ENCODE results near the gene UBA6.
A peak's percentile ranks its signal among the peaks of the same experiment; 100 is the strongest.
"Not testable (repeated sequence)": the region's sequence is repeated elsewhere in the genome, so short reads cannot be mapped to it uniquely, and the experiment has no call there.

UBA6 gene

GRCh38 chr4:67700738-67701516, at the start of gene UBA6:
TSS of gene UBA6 (minus strand) at chr4:67701155. CDS start at chr4:67701119, 36 bp downstream.
- DNase-seq: peak; percentile 97

GRCh38 chr4:67750691-67751090, 49.7 kb upstream of the UBA6 start:
- no peak for DNase-seq

- no peak for DNase-seq
These were observed 48.3 kb upstream of the UBA6 start for GRCh38 chr4:67749286-67749685.

- peak; percentile 43 for DNase-seq
These were observed 46.0 kb upstream of the UBA6 start for GRCh38 chr4:67746797-67747495.

GRCh38 chr4:67744561-67745283, 43.8 kb upstream of the UBA6 start:
- no peak for DNase-seq

- peak; percentile 21 for DNase-seq
These were observed 42.2 kb upstream of the UBA6 start for GRCh38 chr4:67743194-67743593.

- no peak for DNase-seq
These were observed 35.3 kb upstream of the UBA6 start for GRCh38 chr4:67736262-67736661.

GRCh38 chr4:67735325-67735724, 34.4 kb upstream of the UBA6 start:
- DNase-seq: no peak

- DNase-seq: not testable (repeated sequence)
These were observed 29.6 kb upstream of the UBA6 start for GRCh38 chr4:67730511-67730910.

- peak; percentile 22 for DNase-seq
These were observed 26.3 kb upstream of the UBA6 start for GRCh38 chr4:67727124-67727850.

- DNase-seq: no peak
These were observed 25.0 kb upstream of the UBA6 start for GRCh38 chr4:67725981-67726380.

GRCh38 chr4:67725132-67725531, 24.2 kb upstream of the UBA6 start:
- DNase-seq: no peak

- no peak for DNase-seq
These were observed 23.0 kb upstream of the UBA6 start for GRCh38 chr4:67723949-67724348.

GRCh38 chr4:67723341-67723740, 22.4 kb upstream of the UBA6 start:
- no peak for DNase-seq

GRCh38 chr4:67721770-67722597, 21.0 kb upstream of the UBA6 start:
- no peak for DNase-seq

- no peak for DNase-seq
These were observed 20.4 kb upstream of the UBA6 start for GRCh38 chr4:67721315-67721769.

GRCh38 chr4:67719953-67720617, 19.1 kb upstream of the UBA6 start:
- DNase-seq: no peak

GRCh38 chr4:67718848-67719247, 17.9 kb upstream of the UBA6 start:
- DNase-seq: no peak

GRCh38 chr4:67717586-67717985, 16.6 kb upstream of the UBA6 start:
- no peak for DNase-seq

- DNase-seq: no peak
These were observed 14.0 kb upstream of the UBA6 start for GRCh38 chr4:67714955-67715354.

GRCh38 chr4:67714248-67714583, 13.3 kb upstream of the UBA6 start:
- DNase-seq: peak; percentile 20

All from activated CD4-positive, alpha-beta T cell treated with anti-CD3 and anti-CD28 coated beads, Interleukin-10, Interleukin-2, amounts not matched to agents 100 ng/mL and 50 ng/mL, durations not matched to agents 16 hours and 8 hours (primary cell).